HL-60 (cell line): ENCODE measurements around the gene PKNOX1.
"Not testable (repeated sequence)": the region's sequence is repeated elsewhere in the genome, so short reads cannot be mapped to it uniquely, and the experiment has no call there.

Experiments used
- DNase-seq, 2 experiments: peaks; one replicate each; pipeline ENCODE4 v3.0.0-alpha.2; 2010 to 2020; ENCODE audit warnings: low read depth in 1 of 2, low spot score in 1 of 2
- H3K27ac ChIP-seq: fragments of 250-450 bp; sonication (Bioruptor Pico); replicated peaks from 2 replicates; pipeline ENCODE4 v1.5.1; 2020; ENCODE audit warnings: mild to moderate bottlenecking, moderate library complexity
- H3K27me3 ChIP-seq: fragments of 250-450 bp; sonication (Bioruptor Pico); 2 replicates; pipeline ENCODE4 v1.5.1; 2021; ENCODE audit warnings: mild to moderate bottlenecking, moderate library complexity; ENCODE audit not compliant: insufficient read depth, poor library complexity, severe bottlenecking
- H3K4me3 ChIP-seq: replicated peaks from 2 replicates; pipeline ENCODE4 v1.5.1; 2011; ENCODE audit warnings: mild to moderate bottlenecking, control low read depth, low read length; ENCODE audit not compliant: insufficient read depth
- CTCF ChIP-seq: IDR thresholded peaks from one replicate; pipeline ENCODE4 v1.5.1; 2011; ENCODE audit warnings: low read length, control low read depth, inconsistent platforms; ENCODE audit not compliant: insufficient read depth
- GABPA ChIP-seq: IDR thresholded peaks from 2 replicates; pipeline ENCODE4 v1.6.1; 2012; ENCODE audit warnings: low read depth
- POLR2AphosphoS5 ChIP-seq: IDR thresholded peaks from 2 replicates; pipeline ENCODE4 v1.6.1; 2012; ENCODE audit warnings: low read depth
- REST ChIP-seq: IDR thresholded peaks from 2 replicates; pipeline ENCODE4 v1.6.1; 2012; ENCODE audit warnings: low read depth; ENCODE audit not compliant: insufficient replicate concordance
- SPI1 ChIP-seq: IDR thresholded peaks from 2 replicates; pipeline ENCODE4 v1.6.1; 2012; ENCODE audit warnings: low read depth, mild to moderate bottlenecking, borderline replicate concordance

The PKNOX1 gene

GRCh38 chr21:42929969-42930368 lies 44.4 kb upstream of the PKNOX1 start:
- no peak for TF ChIP-seq REST
- Histone ChIP-seq H3K27me3 (no peaks in the 10 kb centered on the region), H3K27ac (no peak overlapping the region), H3K4me3 (no peak overlapping the region)
- no peak for DNase-seq

- no peak overlapping the region for H3K27ac ChIP-seq
- TF ChIP-seq SPI1 (no peak), REST (no peak), GABPA (no peak), POLR2AphosphoS5 (no peak), CTCF (no peak)
- no peak for DNase-seq
- no peak overlapping the region for H3K4me3 ChIP-seq
- H3K27me3 ChIP-seq, result no peaks in the 10 kb centered on the region
Measured at GRCh38 chr21:42931560-42932235, 42.7 kb upstream of the PKNOX1 start.

GRCh38 chr21:42932378-42933136 lies 41.8 kb upstream of the PKNOX1 start:
- DNase-seq, H3K27me3 ChIP-seq, H3K4me3 ChIP-seq, H3K27ac ChIP-seq: not testable (repeated sequence)

GRCh38 chr21:42933137-42933970 lies 41.0 kb upstream of the PKNOX1 start:
- not testable (repeated sequence) for H3K4me3 ChIP-seq, DNase-seq, H3K27ac ChIP-seq, H3K27me3 ChIP-seq

- H3K27me3 ChIP-seq, H3K27ac ChIP-seq, DNase-seq, H3K4me3 ChIP-seq: not testable (repeated sequence)
Measured at GRCh38 chr21:42933973-42934372, 40.4 kb upstream of the PKNOX1 start.

GRCh38 chr21:42936360-42936759 lies 38.0 kb upstream of the PKNOX1 start:
- not testable (repeated sequence) for H3K27ac ChIP-seq, H3K4me3 ChIP-seq, H3K27me3 ChIP-seq, DNase-seq

GRCh38 chr21:42937034-42937940 lies 37.1 kb upstream of the PKNOX1 start:
- H3K4me3 ChIP-seq, H3K27me3 ChIP-seq, H3K27ac ChIP-seq, DNase-seq: not testable (repeated sequence)
